ENCODE measurements around the gene HS3ST1. TPM values are rescaled to one million over a fixed set of nuclear protein-coding genes. Genes with fewer than 3 reads are reported as not detected.
"Not testable (repeated sequence)": the region's sequence is repeated elsewhere in the genome, so short reads cannot be mapped to it uniquely, and the experiment has no call there.

The HS3ST1 gene
- polyA plus RNA-seq, 1 experiment = 0.01 TPM

DNA sequence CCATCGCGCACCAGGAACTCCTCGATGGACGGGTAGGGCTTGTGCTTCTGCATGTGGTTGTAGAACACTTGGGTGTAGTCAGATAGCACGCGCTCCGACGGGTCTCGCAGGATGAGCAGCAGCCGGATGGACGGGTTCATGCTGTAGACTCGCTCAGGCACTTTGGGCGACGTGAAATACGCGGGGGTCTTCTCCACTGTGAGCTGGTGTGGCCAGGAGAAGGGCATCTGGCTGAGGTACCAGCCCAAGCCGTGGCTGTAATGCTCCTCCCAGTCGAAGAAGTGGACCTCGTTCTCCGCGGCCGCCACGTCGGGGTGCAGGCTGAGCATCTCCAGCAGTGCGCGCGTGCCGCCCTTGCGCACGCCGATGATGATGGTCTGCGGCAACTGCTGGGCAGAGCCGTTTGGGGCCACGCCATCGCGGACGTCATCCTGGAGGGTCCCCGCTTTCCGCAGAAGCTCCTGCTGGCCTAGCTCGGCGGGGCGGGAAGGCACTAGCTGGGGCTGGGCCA, 29.2 kb downstream of the HS3ST1 start:
- Histone ChIP-seq H3K4me3 (ENCODE audit: low read depth, low read length) (no peak overlapping the region), H3K27me3 (ENCODE audit: control insufficient read depth, insufficient read depth, low read length) (no peaks in the 10 kb centered on the region), H3K9me3 (ENCODE audit: control insufficient read depth, insufficient read depth, low read length) (peaks cover 10% of the 10 kb centered on the region), H3K27ac (ENCODE audit: low read depth, low read length) (no peak overlapping the region)
- ChIA-PET POLR2A (no interaction called here), CTCF (no interaction called here)
- DNase-seq (ENCODE audit: low read depth, low spot score) = no peak
- TF ChIP-seq, protein P1, sequence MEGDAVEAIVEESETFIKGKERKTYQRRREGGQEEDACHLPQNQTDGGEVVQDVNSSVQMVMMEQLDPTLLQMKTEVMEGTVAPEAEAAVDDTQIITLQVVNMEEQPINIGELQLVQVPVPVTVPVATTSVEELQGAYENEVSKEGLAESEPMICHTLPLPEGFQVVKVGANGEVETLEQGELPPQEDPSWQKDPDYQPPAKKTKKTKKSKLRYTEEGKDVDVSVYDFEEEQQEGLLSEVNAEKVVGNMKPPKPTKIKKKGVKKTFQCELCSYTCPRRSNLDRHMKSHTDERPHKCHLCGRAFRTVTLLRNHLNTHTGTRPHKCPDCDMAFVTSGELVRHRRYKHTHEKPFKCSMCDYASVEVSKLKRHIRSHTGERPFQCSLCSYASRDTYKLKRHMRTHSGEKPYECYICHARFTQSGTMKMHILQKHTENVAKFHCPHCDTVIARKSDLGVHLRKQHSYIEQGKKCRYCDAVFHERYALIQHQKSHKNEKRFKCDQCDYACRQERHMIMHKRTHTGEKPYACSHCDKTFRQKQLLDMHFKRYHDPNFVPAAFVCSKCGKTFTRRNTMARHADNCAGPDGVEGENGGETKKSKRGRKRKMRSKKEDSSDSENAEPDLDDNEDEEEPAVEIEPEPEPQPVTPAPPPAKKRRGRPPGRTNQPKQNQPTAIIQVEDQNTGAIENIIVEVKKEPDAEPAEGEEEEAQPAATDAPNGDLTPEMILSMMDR (IDR thresholded peaks at IDR 0.05; ENCODE audit: low read depth, low read length) = no peak

DNA sequence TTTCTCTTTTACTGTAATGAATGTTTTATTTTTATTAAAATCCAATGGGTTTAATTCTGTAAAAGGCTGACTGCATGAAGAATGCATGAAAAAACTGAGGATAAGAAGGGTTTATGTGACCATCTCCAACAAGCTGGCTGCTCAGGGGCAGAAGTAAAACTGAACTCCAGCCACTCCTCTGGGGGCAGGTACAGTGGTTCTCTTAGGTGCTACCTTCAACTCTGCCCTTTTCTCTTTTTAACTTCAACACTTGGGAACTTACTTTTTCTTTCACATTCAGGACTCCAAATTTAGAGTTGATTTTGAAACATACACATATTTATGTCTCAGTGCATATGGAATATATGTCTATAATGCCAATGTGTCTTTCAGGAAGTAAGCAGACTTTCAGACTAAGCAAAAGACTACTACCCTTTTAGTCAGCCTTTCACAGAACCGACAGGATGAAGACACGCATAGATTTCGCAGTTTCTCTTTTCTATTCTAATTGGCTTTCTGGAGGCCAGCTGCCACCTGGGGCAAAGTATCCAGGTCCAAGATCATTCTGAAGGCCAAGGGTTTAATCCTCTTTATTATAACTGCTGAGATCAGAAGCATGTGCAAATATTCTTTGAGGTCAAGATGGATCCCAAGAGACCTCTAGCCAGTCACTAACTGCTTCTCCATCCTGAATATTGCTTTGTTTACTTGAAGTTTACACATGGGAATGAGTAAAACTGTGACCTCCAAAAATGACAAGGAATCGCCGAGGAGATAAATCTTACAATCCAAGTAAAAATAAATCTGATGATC, 30.7 kb downstream of the HS3ST1 start:
- CTCF ChIA-PET = no interaction called here
- DNase-seq (ENCODE audit: low read depth, low spot score) = no peak
- H3K9me3 ChIP-seq (ENCODE audit: control insufficient read depth, insufficient read depth, low read length) = peaks cover 10% of the 10 kb centered on the region
- H3K27ac ChIP-seq (ENCODE audit: low read depth, low read length) = no peak overlapping the region
- H3K4me3 ChIP-seq (ENCODE audit: low read depth, low read length) = no peak overlapping the region
- TF ChIP-seq, protein P1 (IDR thresholded peaks at IDR 0.05; ENCODE audit: low read depth, low read length) = no peak
- POLR2A ChIA-PET = no interaction called here
- no peaks in the 10 kb centered on the region for H3K27me3 ChIP-seq (ENCODE audit: control insufficient read depth, insufficient read depth, low read length)

DNA sequence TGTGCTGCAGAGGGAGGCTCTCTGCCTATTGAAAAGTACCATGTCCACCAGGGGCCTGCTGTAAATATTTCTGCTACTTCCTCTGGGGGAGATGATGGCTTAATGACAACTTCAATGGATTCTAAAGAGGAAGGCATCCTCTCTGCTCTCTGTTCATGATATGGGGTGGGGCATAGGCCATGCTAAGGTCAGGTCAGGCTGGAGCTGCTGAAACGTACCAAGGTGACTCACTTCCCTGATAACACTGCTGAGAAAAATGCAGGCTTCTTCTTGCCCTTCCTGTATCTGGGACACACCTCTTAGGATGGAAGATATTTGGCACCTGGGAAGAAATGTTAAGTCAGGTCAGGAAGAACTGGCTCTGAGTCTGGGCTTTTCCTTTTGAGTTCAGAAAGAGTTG, 31.5 kb downstream of the HS3ST1 start:
- ChIA-PET POLR2A (no interaction called here), CTCF (no interaction called here)
- no peak overlapping the region for H3K27ac ChIP-seq (ENCODE audit: low read depth, low read length)
- H3K4me3 ChIP-seq (ENCODE audit: low read depth, low read length) = no peak overlapping the region
- TF ChIP-seq, protein P1 (IDR thresholded peaks at IDR 0.05; ENCODE audit: low read depth, low read length) = no peak
- no peaks in the 10 kb centered on the region for H3K27me3 ChIP-seq (ENCODE audit: control insufficient read depth, insufficient read depth, low read length)
- H3K9me3 ChIP-seq (ENCODE audit: control insufficient read depth, insufficient read depth, low read length) = peaks cover 10% of the 10 kb centered on the region
- no peak for DNase-seq (ENCODE audit: low read depth, low spot score)

GRCh38 chr4:11393551-11393950, 35.1 kb downstream of the HS3ST1 start:
- Histone ChIP-seq H3K9me3 (ENCODE audit: control insufficient read depth, insufficient read depth, low read length) (no peaks in the 10 kb centered on the region), H3K27ac (ENCODE audit: low read depth, low read length) (no peak overlapping the region), H3K27me3 (ENCODE audit: control insufficient read depth, insufficient read depth, low read length) (no peaks in the 10 kb centered on the region), H3K4me3 (ENCODE audit: low read depth, low read length) (no peak overlapping the region)
- no peak for DNase-seq (ENCODE audit: low read depth, low spot score)
- TF ChIP-seq, protein P1 (IDR thresholded peaks at IDR 0.05; ENCODE audit: low read depth, low read length) = no peak
- POLR2A ChIA-PET = no interaction called here
- CTCF ChIA-PET = no interaction called here

- POLR2A ChIA-PET; CTCF ChIA-PET; DNase-seq (ENCODE audit: low read depth, low spot score); H3K27ac ChIP-seq (ENCODE audit: low read depth, low read length); H3K9me3 ChIP-seq (ENCODE audit: control insufficient read depth, insufficient read depth, low read length); H3K27me3 ChIP-seq (ENCODE audit: control insufficient read depth, insufficient read depth, low read length); H3K4me3 ChIP-seq (ENCODE audit: low read depth, low read length): not testable (repeated sequence)
Observed at GRCh38 chr4:11384072-11384471, 44.6 kb downstream of the HS3ST1 start.

Data from AG04450 (cell line).